Natural killer cell treated with Interleukin-12 subunit alpha and Interleukin-12 subunit beta and Interleukin-15 and Interleukin-18, amount 100 ng/mL, for 72 hours (primary cell): ENCODE data around the gene SDF4. TPM values are rescaled to one million over a fixed set of nuclear protein-coding genes. Genes with fewer than 3 reads are reported as not detected.

Experiments used
- ATAC-seq, 2 donors: fragments of 150-1000 bp; cut with Tn5 transposase in 1 of 2; sonication (Bioruptor Pico), chemical (Tn5 transposase) in 1 of 2; 2 replicates each; pipeline ENCODE4 v1.10.0; 2021
- DNase-seq: peaks from one replicate; pipeline ENCODE4 v3.0.0; 2022; ENCODE audit warnings: low spot score
- H3K27ac Mint-ChIP-seq, 2 donors: 1 replicate in 1 of 2; 2 replicates in 1 of 2; pipeline ENCODE4 v1.8.0; 2022; ENCODE audit warnings: mixed read lengths in 2 of 2, mild to moderate bottlenecking in 1 of 2, moderate library complexity in 1 of 2
- H3K27me3 Mint-ChIP-seq, 2 donors: 1 replicate in 1 of 2; 2 replicates in 1 of 2; pipeline ENCODE4 v1.8.0; 2022; ENCODE audit warnings: mixed read lengths in 2 of 2
- H3K36me3 Mint-ChIP-seq: one replicate; pipeline ENCODE4 v1.8.0; 2022; ENCODE audit warnings: mixed read lengths
- H3K4me1 Mint-ChIP-seq, 2 donors: 1 replicate in 1 of 2; 2 replicates in 1 of 2; pipeline ENCODE4 v1.8.0; 2022; ENCODE audit warnings: low read depth in 2 of 2, mixed read lengths in 2 of 2, mild to moderate bottlenecking in 1 of 2
- H3K4me3 Mint-ChIP-seq: one replicate; pipeline ENCODE4 v1.8.0; 2022; ENCODE audit warnings: mixed read lengths
- H3K9me3 Mint-ChIP-seq: 2 replicates; pipeline ENCODE4 v1.8.0; 2022; ENCODE audit warnings: mixed read lengths
- total RNA-seq, 2 donors: library from RNA; stranded (reverse); gene quantifications; one replicate each; pipeline ENCODE4 v1.2.3, GENCODE V29; 2022

Gene SDF4
- total RNA-seq, 2 donors from 2014 or later: 243 to 251 TPM

- ATAC-seq (no peak), DNase-seq (no peak)
- no peak overlapping the region for H3K4me3 Mint-ChIP-seq
- H3K9me3 Mint-ChIP-seq: no peaks in the 10 kb centered on the region
- no peaks in the 10 kb centered on the region for H3K36me3 Mint-ChIP-seq
- H3K27me3 Mint-ChIP-seq: peaks cover 0 to 2% of the 10 kb centered on the region in 2 donors
- no peak overlapping the region for H3K27ac Mint-ChIP-seq
- peaks cover 5 to 14% of the 10 kb centered on the region in 2 donors for H3K4me1 Mint-ChIP-seq
Measured at GRCh38 chr1:1169429-1170214, 62.2 kb downstream of the SDF4 start.

- ATAC-seq (no peak), DNase-seq (no peak)
- H3K27ac Mint-ChIP-seq: no peak overlapping the region
- peaks cover 5 to 14% of the 10 kb centered on the region in 2 donors for H3K4me1 Mint-ChIP-seq
- H3K9me3 Mint-ChIP-seq: no peaks in the 10 kb centered on the region
- peaks cover 0 to 2% of the 10 kb centered on the region in 2 donors for H3K27me3 Mint-ChIP-seq
- no peaks in the 10 kb centered on the region for H3K36me3 Mint-ChIP-seq
- H3K4me3 Mint-ChIP-seq: no peak overlapping the region
Measured at GRCh38 chr1:1168451-1169411, 63.1 kb downstream of the SDF4 start.

DNA sequence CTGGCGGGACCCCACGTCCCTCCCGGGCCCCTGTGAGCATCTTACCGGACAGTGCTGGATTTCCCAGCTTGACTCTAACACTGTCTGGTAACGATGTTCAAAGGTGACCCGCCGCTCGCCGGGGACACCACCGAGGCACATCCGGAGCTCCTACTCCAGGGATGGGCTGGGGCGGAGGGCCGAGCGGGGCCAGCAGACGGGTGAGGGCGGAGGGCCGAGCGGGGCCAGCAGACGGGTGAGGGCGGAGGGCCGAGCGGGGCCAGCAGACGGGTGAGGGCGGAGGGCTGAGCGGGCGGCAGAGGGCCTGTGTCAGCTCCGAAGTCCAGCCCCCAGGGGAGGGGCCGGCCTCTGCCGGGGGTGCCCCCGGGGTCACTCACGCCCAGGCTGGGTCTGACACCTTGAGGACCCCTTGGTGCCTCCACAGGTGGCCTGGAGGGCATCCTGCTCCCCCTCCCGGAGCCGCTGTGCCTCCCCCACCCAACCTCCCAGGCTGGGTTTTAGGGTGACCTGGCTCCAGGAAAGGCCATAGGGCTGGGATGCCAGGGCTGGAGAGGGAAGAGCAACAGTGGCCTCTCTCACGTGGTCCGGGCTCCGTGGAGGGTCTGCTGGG is 63.9 kb downstream of the SDF4 start:
- H3K27ac Mint-ChIP-seq: no peak overlapping the region
- peaks cover 5 to 14% of the 10 kb centered on the region in 2 donors for H3K4me1 Mint-ChIP-seq
- H3K4me3 Mint-ChIP-seq: no peak overlapping the region
- ATAC-seq (no peak), DNase-seq (no peak)
- H3K27me3 Mint-ChIP-seq: peaks cover 0 to 2% of the 10 kb centered on the region in 2 donors
- no peaks in the 10 kb centered on the region for H3K9me3 Mint-ChIP-seq
- H3K36me3 Mint-ChIP-seq: no peaks in the 10 kb centered on the region

GRCh38 chr1:1167398-1167821 is 64.4 kb downstream of the SDF4 start:
- DNase-seq: no peak
- H3K4me1 Mint-ChIP-seq: peaks cover 5 to 14% of the 10 kb centered on the region in 2 donors
- no peak for ATAC-seq

More at GRCh38 chr1:1167398-1167821, 64.4 kb downstream of the SDF4 start:
- Mint-ChIP-seq H3K9me3 (no peaks in the 10 kb centered on the region), H3K36me3 (no peaks in the 10 kb centered on the region), H3K27ac (no peak overlapping the region), H3K4me3 (no peak overlapping the region), H3K27me3 (peaks cover 0 to 2% of the 10 kb centered on the region in 2 donors)

Other genes with a start within 250 kb of the SDF4 start
- not detected for gene PERM1, start 249.9 kb downstream of the SDF4 start, total RNA-seq
- not detected for gene HES4, start 231.9 kb downstream of the SDF4 start, total RNA-seq
- 10 to 100 TPM; 15.2 to 44.3 TPM for gene ISG15, start 218.5 kb downstream of the SDF4 start, total RNA-seq
- 1 to 10 TPM; 9.3 to 9.4 TPM for gene AGRN, start 211.9 kb downstream of the SDF4 start, total RNA-seq
- gene RNF223, start 157.7 kb downstream of the SDF4 start, total RNA-seq: not detected
- 10 to 100 TPM; 18.6 to 37.1 TPM for gene C1orf159, start 115.9 kb downstream of the SDF4 start, total RNA-seq
- gene TTLL10, start 58.1 kb downstream of the SDF4 start, total RNA-seq: under 1 TPM in 1 of 2 donors, not detected in 1; 0.31 TPM
- gene TNFRSF18, start 25.4 kb downstream of the SDF4 start, total RNA-seq: 100 to 1,000 TPM; 295 to 591 TPM
- 100 to 1,000 TPM in 1 of 2 donors, 10 to 100 TPM in 1; 56.8 to 305 TPM for gene TNFRSF4, start 17.8 kb downstream of the SDF4 start, total RNA-seq
- gene B3GALT6, start 236 bp upstream of the SDF4 start, total RNA-seq: 10 to 100 TPM; 23.8 to 28.1 TPM
- 1 to 10 TPM; 5.2 to 5.6 TPM for gene C1QTNF12, start 14.7 kb upstream of the SDF4 start, total RNA-seq
- gene UBE2J2, start 41.9 kb upstream of the SDF4 start, total RNA-seq: 100 to 1,000 TPM in 1 of 2 donors, 10 to 100 TPM in 1; 70.6 to 119 TPM
- gene SCNN1D, start 48.4 kb upstream of the SDF4 start, total RNA-seq: 1 to 10 TPM; 1.5 to 3.2 TPM
- gene ACAP3, start 75.9 kb upstream of the SDF4 start, total RNA-seq: 10 to 100 TPM; 32.5 to 60.5 TPM
- gene PUSL1, start 76.6 kb upstream of the SDF4 start, total RNA-seq: 10 to 100 TPM; 19.2 to 39.0 TPM
- 100 to 1,000 TPM; 122 to 204 TPM for gene INTS11, start 92.7 kb upstream of the SDF4 start, total RNA-seq
- gene CPTP, start 92.8 kb upstream of the SDF4 start, total RNA-seq: 10 to 100 TPM; 15.7 to 20.1 TPM
- gene TAS1R3, start 99.3 kb upstream of the SDF4 start, total RNA-seq: under 1 TPM; 0.81 to 0.89 TPM
- gene DVL1, start 117.4 kb upstream of the SDF4 start, total RNA-seq: 10 to 100 TPM; 29.4 to 66.5 TPM
- not detected for gene MXRA8, start 126.6 kb upstream of the SDF4 start, total RNA-seq
- gene AURKAIP1, start 143.2 kb upstream of the SDF4 start, total RNA-seq: 100 to 1,000 TPM; 106 to 216 TPM
- 100 to 1,000 TPM; 124 to 196 TPM for gene CCNL2, start 167.3 kb upstream of the SDF4 start, total RNA-seq
- 100 to 1,000 TPM; 138 to 175 TPM for gene MRPL20, start 175.3 kb upstream of the SDF4 start, total RNA-seq
- gene ANKRD65, start 189.3 kb upstream of the SDF4 start, total RNA-seq: not detected
- 1 to 10 TPM; 1.3 to 7.7 TPM for gene VWA1, start 203.7 kb upstream of the SDF4 start, total RNA-seq
- gene ATAD3C, start 217.7 kb upstream of the SDF4 start, total RNA-seq: 1 to 10 TPM in 1 of 2 donors, under 1 TPM in 1; 0.17 to 1.7 TPM
- 100 to 1,000 TPM in 1 of 2 donors, 10 to 100 TPM in 1; 56.6 to 126 TPM for gene ATAD3B, start 239.8 kb upstream of the SDF4 start, total RNA-seq